DMS53 (cell line): ENCODE results near the gene GALNT18.
A peak's percentile ranks its signal among the peaks of the same experiment; 100 is the strongest.

Source experiments
- DNase-seq: peaks from one replicate; lab custom pipeline; 2025; lab: John Stamatoyannopoulos, UW

Gene GALNT18

DNA sequence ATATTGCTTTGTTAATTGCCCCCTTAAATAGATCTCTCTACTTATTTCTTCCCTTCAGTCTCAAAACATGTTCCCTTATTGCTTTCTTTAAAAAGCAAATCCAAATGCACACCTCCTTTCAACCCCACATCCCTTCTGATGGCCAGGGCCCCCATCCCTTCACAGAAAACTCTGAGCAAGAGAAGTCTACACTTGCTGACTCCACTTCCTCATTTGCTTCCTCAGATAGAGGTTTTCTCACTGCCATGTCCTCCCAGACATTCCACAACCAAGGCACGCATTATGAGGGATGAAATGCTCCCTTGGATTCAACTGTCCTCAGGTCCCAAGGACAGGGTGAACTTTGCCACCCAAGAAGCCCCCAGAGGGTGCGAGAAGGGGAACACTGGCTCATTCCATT, 311.9 kb downstream of the GALNT18 start:
- DNase-seq, result no peak

DNA sequence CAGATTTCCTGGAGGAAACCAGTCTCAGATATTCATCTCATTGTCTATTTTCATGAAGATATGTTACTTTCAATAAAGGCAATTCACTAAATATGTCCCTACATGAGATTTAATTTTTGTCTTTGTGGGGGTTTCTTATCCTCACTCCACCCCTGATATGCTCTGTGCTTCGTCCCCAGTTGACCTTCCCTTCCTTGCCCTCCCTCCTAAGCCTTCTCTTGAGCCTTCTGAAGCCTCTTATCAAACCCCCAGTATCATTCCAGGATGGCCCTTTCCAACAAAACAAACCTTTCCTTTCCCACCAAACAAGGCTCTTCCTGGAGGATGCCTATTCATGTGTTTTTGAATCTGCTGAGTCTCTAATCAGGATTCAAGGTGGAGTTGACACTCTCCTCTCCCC, 313.6 kb downstream of the GALNT18 start:
- no peak for DNase-seq

- DNase-seq, result no peak
Measured at GRCh38 chr11:11306855-11307254, 314.9 kb downstream of the GALNT18 start.

DNA sequence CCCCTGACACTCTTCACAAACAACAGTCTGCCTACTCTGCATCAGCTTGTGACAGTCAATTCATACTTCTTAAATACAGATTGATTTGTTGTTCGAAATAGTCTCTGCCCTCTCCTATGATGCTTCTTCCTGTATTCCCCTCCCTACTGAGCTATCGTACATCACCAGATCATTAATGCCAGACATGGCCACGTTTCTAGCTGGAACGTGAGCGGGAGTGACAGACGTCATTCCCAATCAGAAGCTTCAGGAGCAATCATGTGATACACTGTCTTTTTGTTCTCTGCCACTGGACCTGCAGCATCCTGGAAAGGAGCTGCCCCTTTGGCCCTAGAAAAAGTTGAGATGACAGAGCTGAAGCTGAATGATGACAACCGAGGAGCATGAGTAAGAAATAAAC, 317.3 kb downstream of the GALNT18 start:
- no peak for DNase-seq

DNA sequence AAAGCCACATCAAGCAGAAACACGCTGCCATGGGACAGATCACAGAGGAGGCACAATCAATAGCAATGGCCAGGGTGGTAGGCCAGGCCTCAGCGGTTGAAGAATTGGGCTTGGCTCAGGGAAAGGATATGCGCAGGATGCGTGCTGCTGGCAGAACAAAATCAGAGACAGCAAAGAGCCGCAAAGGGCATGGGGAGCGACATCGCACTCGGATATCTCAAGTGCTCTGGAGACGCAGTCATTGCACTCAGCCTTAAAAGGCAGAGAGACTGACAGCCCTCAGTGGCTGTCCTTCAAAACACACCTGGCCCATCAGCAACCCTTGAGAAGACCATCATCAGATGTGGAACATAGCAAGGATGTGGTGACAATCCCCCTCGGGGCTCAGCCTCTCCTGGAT, 319.2 kb downstream of the GALNT18 start:
- DNase-seq, result no peak

DNA sequence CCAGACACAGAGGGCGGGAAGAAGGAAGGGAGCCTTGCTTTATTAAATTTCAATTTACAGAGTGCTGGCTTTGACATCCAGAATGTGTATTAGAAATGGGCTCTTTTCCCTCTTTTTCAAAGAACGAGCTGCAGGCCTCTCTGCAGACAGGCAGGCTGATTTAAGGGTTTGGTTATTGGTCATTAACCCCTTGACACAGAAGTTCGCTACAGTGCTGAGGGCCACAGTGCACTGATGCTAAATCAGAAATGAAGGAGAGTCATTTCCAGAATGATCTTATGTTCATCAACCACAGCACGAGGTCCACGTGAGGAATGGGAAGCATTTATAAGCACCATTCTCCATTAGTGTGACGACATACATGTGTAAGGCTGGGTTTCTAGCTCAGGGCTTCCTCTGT, 320.6 kb downstream of the GALNT18 start:
- no peak for DNase-seq

GRCh38 chr11:11297578-11297977, 324.2 kb downstream of the GALNT18 start:
- DNase-seq, result no peak

- DNase-seq, result peak; percentile 66
Measured at GRCh38 chr11:11296434-11296833, 325.4 kb downstream of the GALNT18 start.

DNA sequence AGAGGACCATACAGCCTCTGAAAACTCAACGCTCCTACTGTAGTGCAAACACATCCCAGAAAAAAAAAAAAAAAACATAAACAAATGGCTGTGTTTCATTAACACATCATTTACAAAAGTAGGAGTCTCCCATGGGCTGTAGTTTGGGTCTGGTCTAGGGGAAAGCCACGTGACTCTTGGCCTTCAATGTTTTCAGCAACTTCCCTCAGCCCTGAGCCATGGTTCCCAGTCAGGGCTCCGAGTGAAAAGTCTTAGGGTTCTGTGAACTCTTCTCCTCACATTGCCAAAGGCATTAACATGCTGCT, 327.3 kb downstream of the GALNT18 start:
- no peak for DNase-seq

- peak; percentile 14 for DNase-seq
Measured at GRCh38 chr11:11293798-11294550, 327.8 kb downstream of the GALNT18 start.

DNA sequence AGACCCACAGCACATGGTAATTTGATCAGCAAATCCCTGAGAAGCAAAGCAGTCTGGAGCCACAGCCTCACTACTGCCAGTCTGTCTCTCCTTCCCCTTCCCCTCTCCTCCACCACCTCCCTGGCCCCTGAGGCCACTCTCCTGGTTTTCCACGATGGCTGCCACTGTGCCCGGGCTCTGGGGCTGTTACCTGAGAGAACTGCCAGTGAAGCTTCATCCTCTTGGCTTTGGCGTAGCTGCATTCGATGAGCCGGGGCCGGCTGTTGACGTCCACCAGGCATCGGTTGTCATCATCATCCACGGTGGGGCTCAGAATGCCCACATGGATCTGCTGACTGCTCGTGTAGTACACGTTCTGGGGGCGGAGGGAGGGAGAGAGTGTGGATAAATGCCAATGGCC, 329.0 kb downstream of the GALNT18 start:
- DNase-seq, result no peak

DNA sequence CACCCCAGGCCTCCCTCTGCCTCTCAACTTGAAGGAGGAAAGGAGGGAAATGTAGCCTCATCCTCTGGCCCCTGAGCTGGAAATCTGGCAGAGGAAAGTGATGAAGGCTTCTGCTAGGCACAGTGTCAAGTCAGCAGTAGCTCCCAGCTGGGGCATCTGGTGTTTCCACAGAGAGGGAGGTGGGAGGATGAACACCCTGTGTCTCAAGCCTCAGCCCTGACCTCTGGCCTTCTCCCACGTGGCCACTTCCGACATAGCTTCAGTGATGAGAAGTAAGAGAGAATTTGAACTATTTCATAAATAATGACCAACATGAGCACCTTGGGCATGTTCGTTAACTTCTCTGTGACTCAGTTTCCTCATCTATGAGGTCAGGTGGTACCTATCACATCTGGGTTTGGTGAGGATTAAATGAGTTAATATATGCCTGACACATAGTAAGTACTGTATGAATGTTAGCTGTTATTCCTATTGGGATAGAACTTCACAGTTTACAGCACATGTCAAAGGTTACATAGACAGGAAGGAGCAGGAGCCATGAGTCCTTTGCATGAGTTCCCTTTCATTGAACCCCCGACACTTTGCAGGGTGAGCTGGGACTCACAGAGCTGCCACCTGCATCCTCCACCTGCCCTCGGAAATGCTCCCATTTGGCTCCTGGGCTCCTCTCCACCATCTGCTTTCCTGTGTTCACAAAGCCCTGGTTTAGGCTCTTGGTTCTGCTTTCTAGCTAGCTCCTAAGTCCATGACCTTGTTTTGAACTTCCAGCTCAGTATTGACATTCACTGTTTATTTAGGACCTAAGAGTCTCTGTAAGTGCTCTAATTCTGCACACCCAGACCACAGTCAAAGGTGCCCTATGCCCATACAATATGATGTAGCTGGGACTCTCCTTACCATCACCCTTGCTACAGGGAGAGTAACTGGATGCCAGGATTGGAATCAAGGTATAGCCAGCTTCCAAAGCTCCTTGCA, 330.5 kb downstream of the GALNT18 start:
- DNase-seq, result peak; percentile 98

DNA sequence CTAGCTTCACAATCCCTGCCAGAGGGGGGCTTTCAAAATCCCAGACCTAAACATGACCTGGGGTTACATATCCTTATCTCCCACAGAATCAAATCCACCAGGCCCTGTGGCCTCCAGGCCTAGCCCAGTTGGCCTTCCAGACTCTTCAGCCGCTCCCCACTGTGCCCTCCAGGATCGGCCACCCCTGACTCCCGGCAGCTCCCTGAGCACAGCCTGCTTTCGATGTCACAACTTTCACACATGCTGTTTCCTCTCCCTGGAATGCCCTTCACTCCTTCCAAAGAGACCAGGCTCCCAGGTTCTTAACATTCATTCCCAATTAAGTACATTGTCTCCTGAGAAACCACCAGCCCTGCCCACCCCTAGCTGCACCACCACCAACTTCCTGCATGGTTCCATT, 331.5 kb downstream of the GALNT18 start:
- no peak for DNase-seq

DNA sequence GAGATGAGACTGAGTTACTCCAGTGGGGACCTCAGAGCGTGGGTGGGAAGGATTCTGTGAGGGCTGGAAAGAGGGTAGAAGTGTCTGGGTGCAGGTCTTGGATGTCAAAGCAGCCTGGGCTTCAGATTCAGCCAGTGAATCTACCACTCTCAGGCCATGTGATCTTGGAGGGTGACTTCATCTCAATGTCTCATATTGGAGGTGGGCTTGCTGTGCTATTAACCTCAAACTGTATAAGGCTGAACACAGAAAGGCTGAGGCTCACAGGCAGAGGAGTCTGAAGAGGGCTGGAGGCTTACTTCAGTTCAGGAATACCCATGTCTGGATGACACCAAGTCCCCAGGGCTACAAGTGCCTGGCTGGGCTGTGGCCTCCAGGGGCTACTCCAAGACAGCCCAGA, 332.1 kb downstream of the GALNT18 start:
- DNase-seq, result peak; percentile 31

GRCh38 chr11:11288972-11289616, 332.7 kb downstream of the GALNT18 start:
- DNase-seq, result peak; percentile 44

- DNase-seq, result no peak
Measured at GRCh38 chr11:11284481-11284880, 337.3 kb downstream of the GALNT18 start.

GRCh38 chr11:11281626-11282025, 340.2 kb downstream of the GALNT18 start:
- no peak for DNase-seq

- DNase-seq, result peak; percentile 50
Measured at GRCh38 chr11:11280826-11281225, 341.0 kb downstream of the GALNT18 start.

DNA sequence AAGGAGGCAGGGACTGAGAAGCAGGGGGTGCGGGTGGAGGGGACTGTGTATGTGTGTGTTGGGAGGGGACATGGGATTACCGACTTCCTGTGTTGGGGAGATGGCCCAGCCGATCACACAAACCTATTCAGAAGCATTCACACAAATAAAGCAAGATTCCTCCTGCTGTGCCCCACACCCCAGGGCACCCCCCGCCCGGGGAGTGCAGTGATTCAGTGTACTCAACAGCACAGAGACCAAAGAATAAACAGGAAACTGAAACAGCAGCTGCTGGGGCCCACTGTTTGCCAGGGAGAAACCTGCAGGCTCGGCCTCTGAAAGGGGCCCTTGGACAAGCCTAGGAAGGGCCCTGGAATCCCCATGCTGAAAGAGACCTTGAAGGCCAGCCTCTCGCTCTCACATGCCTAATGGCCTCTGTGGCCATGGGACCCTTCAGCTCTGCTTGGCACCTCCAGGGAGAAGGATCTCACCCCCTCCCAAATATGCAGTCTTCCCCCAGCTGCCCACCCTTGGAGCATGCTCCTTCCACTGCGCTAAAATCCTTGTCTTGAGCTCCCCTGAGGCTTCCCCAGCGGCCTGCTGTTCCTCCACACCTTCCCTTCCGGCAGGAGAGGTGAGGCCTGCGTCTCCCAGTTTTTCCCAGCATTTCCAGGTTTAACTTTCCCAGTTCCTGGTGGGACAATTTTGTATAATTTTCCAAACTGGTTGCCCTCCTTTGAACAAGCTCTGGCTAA, 341.7 kb downstream of the GALNT18 start:
- DNase-seq, result peak; percentile 99

- DNase-seq, result peak; percentile 16
Measured at GRCh38 chr11:11272254-11272653, 349.6 kb downstream of the GALNT18 start.

DNA sequence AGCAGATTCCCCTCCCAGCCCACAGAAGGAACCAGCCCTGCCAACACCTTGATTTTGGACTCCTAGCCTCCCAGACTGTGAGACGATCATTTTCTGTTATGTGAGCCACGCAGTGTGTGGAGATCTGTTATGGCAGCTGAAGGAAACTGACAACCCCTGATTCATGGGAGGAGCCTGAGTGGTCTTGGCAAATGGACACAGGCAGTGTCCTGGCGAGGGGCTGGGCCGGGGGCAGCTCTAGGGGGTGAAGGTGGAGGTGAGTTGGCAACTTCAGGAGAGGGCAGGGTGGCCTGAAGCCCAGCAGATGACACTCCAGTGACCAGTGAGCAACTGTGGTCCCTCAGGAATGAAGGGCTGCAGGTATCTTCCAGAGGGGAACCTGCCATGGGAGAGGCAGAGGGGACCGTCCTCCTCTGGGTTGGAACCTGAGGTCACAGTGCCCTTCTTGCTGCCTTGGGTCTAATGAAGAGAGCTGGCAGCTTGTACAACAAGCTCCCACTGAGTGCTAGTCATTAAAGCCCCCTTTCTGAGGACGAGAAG, 351.5 kb downstream of the GALNT18 start:
- no peak for DNase-seq

- DNase-seq, result no peak
Measured at GRCh38 chr11:11268706-11269105, 353.1 kb downstream of the GALNT18 start.
